Measurements from ENCODE around the gene ALG13.
"Not testable (repeated sequence)": the region's sequence is repeated elsewhere in the genome, so short reads cannot be mapped to it uniquely, and the experiment has no call there.

Gene ALG13

GRCh38 chrX:111756486-111756885, 75.5 kb downstream of the ALG13 start:
- no peak for DNase-seq (ENCODE audit: low read depth in 1 of 2, low spot score in 1 of 2)

- DNase-seq (ENCODE audit: low read depth in 1 of 2, low spot score in 1 of 2): no peak
These were observed 78.7 kb downstream of the ALG13 start for GRCh38 chrX:111759686-111760085.

GRCh38 chrX:111761578-111762135, 80.7 kb downstream of the ALG13 start:
- no peak for DNase-seq (ENCODE audit: low read depth in 1 of 2, low spot score in 1 of 2)

- no peak for DNase-seq (ENCODE audit: low read depth in 1 of 2, low spot score in 1 of 2)
These were observed 97.6 kb downstream of the ALG13 start for GRCh38 chrX:111778591-111778990.

GRCh38 chrX:111779582-111779981, 98.6 kb downstream of the ALG13 start:
- no peak for DNase-seq (ENCODE audit: low read depth in 1 of 2, low spot score in 1 of 2)

GRCh38 chrX:111784667-111785066, 103.7 kb downstream of the ALG13 start:
- DNase-seq (ENCODE audit: low read depth in 1 of 2, low spot score in 1 of 2): no peak

- DNase-seq (ENCODE audit: low read depth in 1 of 2, low spot score in 1 of 2): not testable (repeated sequence)
These were observed 109.1 kb downstream of the ALG13 start for GRCh38 chrX:111790054-111790453.

All from stimulated activated CD4-positive, alpha-beta T cell treated with anti-CD3 and anti-CD28 coated beads, Interleukin-15, amount 100 ng/mL, for 1 hour (primary cell).